GM12801 (cell line): ENCODE data around the gene ERCC4.

Experiments
- TF ChIP-seq, protein P1 (sequence below): IDR thresholded peaks from one replicate; pipeline ENCODE4 v1.5.1; 2011; ENCODE audit warnings: control low read depth; ENCODE audit not compliant: insufficient read length; ENCODE audit errors: extremely low read depth

The ERCC4 gene

DNA sequence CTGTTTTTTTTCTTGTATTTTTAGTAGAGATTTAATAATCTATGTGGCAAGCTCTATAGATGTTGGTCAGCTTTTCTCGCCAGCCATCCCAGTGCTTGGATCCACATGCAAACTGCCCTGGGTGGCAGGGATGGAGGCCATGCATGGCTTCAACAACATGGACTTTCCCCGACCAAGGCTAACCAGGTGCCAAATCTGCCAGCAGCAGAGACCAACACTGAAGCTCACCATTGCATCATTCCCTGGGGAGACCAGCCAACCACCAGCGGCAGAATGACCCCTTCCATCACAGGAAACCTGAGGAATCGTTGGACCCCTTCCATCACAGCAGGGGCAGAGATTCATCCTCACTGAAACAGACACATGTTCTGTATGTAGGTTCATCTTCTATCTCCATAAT, 27.7 kb upstream of the ERCC4 start:
- TF ChIP-seq, protein P1, sequence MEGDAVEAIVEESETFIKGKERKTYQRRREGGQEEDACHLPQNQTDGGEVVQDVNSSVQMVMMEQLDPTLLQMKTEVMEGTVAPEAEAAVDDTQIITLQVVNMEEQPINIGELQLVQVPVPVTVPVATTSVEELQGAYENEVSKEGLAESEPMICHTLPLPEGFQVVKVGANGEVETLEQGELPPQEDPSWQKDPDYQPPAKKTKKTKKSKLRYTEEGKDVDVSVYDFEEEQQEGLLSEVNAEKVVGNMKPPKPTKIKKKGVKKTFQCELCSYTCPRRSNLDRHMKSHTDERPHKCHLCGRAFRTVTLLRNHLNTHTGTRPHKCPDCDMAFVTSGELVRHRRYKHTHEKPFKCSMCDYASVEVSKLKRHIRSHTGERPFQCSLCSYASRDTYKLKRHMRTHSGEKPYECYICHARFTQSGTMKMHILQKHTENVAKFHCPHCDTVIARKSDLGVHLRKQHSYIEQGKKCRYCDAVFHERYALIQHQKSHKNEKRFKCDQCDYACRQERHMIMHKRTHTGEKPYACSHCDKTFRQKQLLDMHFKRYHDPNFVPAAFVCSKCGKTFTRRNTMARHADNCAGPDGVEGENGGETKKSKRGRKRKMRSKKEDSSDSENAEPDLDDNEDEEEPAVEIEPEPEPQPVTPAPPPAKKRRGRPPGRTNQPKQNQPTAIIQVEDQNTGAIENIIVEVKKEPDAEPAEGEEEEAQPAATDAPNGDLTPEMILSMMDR, result no peak

DNA sequence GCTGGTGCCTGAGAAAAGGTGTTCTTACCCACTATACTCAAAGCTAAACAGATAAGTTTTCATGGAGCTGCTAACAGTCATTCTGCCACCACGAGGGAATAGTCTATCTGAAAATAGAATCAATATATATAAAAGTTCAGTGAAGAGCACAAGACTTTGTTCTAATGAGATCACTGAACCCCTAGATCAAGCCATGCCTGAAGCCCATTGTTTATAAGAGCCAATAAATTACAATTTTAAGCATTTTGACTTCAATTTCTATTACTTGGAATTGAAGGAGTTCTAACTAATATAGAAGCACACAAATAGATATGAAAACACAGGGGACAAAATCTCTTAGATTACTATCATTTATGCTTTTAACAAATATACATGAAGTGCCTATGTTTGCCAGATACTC, 24.4 kb upstream of the ERCC4 start:
- TF ChIP-seq, protein P1, result no peak

DNA sequence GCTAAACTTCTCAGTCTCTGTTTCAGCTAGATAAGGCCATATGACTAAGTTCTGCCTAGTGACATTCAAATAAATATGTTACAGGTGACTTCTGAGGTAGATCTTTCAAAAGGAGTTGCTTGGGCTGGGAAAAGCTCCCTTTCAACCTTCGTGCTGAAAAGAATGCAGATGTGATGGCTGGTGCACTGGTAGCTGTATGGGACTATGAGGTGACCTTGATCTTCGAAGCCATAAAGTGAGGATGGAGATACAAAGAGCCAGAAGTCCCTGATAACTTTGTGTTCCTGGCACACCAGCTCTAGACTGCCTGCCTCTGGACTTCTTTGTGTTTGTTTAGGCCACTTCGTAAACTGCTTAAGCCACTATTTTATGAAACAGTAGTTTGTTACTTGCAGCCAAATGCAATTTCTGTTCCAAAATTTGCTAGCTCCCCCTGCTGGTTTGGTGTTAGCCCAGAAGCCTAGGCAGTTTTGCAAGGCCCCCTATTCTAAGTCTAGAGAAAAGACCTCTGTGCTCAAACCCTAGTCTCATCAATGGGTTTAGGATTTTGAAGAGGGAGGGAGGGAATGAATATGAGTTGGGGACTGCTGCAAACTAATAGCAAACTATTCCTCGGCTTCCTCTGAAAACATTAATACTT, 23.3 kb upstream of the ERCC4 start:
- TF ChIP-seq, protein P1, result no peak

DNA sequence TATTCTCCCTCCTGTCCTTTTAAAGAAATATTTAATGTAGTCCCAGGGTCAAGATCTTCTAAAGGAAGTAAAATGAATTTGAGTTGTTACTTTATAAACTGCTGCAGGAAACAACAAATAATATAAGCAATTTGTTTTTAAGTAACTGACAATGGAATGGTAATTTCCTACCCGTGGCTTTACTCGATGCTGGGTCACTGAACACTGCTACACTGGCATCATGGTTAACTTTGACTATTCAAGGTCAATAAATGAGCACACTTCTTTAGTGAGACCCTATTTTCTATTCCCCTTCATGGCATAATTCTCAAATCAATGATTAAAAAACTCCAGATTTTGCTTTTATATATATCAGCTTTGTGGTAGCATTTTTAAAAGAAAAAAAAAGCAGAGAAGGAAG, 22.1 kb upstream of the ERCC4 start:
- TF ChIP-seq, protein P1, result no peak

DNA sequence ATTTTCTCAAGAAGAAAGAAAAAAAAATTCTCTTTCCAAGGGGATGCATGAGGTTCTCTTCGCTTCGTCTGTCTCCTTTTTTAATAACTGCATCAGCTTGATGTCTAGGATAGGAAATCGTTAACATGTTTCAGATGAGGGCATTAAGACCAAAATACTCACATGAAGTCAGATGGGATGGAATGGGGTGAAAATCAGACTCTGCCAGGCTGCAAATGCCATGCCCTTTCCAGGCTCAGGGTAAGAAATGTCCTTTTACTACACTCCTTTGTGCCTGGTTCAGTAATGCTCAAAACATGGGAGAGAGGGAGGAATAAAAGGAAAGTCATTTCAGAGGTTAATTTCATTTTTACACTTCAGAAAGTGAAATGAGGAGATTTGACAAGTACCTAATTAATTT, 21.7 kb upstream of the ERCC4 start:
- TF ChIP-seq, protein P1, result no peak

DNA sequence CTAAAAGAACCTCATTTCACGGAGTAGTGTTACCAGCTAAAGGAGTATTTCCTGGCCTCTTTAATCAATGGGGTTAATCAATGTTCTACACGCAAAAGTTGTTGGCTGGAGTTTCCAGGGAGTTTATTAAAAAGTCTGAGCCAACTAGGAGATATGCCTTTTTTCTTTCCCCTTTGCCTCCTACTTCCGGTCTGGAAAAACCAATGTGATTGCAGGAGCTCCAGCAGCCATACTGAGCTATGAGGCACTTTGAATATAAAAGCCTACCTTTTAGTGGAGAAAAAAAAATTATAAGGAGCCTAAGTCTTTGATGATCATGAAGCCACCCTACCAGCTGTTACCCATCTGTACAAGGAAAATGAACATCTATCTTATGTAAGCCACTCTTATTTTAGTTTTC, 17.9 kb upstream of the ERCC4 start:
- TF ChIP-seq, protein P1, result no peak

DNA sequence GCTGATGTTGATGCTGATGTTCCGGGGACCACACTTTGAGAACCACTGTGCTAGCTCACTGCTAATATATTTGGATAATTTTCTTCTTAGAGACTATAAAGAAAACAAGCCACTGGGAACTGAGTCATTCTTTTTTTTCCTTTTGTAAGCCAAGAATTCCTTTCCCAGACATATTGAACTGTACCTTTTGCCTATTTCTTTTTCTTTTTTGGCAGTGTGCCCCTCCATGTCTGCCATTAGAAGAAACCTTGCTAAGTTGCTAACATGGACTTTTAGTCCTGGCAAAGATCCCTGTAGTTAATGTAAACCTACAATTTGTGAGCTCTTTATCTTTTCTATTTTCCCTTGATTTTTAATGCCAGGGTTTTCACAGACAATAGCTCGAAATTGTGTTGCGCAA, 17.3 kb upstream of the ERCC4 start:
- TF ChIP-seq, protein P1, result no peak
